HG02938 (cell line): ENCODE data around the gene HOXD9.

ENCODE experiments used
- ATAC-seq: cut with Tn5 transposase; IDR thresholded peaks from one replicate; pipeline ENCODE4 v1.9.1; 2021; ENCODE audit warnings: mild to moderate bottlenecking, moderate library complexity; ENCODE audit not compliant: unreplicated experiment

The HOXD9 gene

DNA sequence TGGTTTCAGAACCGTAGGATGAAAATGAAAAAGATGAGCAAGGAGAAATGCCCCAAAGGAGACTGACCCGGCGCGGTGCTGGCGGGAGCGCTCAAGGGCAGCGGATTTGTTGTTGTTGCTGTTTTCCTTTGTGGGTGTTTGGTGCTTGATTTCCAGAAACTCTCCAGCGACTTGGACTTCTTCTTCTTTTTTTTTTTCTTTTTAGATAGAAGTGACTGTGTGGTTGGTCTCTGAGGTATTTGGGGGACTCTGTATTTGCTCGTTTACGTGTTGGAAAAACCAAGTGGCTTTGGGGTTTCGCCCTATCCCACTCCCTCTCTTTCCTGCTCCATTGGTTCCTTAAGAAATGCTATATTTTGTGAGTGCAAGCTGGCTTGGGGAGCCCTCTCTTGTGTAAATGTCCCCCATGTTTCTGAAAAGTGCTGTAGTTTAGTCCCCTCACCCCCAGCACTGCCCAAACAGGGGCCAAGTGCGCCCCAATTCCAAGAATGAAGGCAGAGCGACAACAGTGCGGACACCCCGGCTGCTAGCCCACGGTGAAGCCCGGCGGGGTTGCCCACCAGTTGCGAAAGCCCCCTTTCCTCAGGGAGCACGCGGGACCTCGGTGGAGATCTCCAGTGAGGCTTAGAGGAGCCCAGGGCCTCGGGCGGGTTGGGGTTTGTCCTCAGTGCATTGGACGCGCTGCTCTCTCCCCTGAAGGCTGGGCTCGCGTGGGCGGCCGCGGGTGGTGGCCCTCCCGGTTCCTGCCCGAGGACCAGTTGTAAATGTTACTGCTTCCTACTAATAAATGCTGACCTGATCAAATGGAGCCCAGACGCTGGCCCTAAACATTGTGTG, 1.8 kb downstream of the HOXD9 start:
- ATAC-seq = no peak

DNA sequence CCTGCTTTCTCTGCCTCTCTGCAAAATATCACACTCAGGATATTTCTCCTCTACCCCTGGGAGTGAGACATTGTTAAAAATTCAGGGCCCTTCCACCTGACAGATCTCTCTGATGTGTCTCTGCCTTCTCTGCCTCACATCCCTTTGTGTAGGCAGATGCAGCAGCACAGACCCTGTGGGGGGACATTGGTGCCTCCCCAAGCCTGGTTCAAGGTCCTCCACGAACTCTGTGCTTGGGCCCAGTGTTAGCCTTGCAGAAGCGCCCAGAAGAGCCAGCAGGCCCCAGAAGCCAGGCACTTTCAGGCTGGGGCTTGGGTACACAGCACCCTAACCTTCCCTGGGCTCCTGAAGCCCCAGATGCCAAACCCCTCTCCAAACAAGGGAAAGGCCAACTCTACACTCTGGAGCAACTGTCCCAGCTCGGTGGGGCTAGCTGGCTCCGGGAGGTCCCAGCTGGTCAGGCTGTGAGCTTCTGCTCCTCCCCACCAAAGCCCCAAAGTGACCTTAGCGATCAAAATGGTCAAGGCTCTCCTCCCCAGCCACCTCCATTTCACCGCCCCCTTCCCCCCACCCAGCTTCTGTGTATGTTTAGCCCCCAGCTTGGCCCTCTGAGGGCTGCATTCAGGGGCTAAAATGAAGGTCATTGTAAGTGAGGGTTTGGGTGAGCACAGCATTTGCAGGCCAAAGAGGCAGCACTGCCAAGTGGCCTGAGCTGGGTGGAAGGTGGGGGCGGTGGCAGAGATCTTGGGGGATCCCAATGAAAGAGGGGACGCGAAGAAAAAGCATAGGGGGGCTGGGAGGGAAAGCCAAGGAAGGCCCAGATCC, 2.6 kb downstream of the HOXD9 start:
- ATAC-seq = no peak

GRCh38 chr2:176125772-176126054, 3.2 kb downstream of the HOXD9 start:
- ATAC-seq = no peak

DNA sequence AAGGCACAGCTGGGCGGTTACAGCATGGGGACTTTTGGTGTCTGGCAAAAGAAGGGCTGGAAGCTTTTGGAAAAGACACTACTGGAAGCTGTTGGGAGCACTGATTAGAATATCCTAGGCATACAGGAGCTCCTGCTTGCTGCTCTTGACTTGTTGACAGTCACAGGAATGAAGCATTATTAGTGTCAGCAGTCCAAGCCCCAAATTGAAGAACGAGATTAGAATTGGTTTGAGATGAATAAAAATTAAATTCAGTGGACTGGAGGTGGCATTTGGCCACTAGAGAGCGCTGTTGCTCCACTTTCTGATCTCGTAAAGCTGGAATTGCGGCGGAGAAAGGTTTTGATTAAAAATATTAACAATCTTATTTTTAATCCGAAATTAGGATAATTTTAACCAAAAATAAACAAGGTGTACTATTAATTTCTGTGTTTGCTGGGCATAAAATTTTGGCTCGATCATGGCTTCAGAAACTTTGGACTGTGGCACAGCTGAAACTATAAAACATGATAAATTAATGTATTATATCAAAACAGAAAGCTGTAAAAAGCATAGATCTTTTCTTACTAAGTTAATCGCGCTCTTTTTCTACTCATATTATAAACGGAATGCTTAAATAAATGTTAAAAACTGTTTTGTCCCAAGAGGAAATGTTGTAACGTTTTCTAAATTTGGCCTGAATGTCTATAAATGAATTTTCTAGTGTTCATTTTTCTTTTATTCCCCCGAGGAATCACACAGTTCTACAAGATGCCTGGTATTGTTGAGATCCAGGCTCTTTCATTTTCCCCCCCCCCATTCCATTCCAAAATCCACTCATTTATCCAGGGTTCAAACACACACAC, 4.6 kb downstream of the HOXD9 start:
- no peak for ATAC-seq

- ATAC-seq = no peak
These were observed 5.2 kb downstream of the HOXD9 start for GRCh38 chr2:176127774-176128072.

DNA sequence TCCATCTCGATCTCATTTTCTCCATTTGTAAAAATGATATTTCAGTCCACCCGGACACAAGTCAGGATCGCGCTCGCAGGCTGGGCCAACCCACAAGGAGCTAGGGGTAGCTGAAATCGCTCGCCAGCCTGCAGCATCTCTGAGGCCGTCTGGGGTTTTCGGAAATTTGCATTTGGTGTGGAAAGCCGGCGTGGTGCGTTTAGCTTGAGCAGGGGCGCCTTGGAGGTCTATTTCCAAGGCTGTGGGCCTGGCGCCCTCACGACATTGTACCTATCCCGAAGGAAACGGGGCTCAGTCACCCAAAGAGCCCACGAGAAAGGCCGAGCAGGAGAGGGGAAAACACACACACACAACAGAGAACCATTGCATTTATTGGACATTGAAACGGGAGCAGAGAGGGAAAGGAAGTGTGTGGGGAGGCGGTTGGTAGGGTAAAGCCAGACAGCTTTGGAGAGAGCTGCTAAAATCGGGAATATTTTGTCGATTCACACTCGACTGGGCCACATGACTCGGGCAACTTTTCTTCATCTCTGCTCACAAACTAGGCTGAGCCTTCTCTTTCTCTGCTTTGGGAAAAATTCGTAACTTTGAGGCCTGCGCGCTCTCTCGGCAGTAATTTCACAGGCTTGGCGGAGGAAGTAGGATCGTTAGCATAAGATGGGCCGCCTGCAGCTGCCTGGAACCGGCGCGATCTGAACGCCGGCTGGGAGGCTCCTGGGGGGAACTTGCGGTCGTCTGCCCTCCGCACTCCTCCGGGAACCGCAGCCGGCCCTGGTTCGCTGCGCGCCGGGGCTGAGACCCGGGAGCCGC, 5.9 kb downstream of the HOXD9 start:
- no peak for ATAC-seq

- ATAC-seq = no peak
These were observed 6.7 kb downstream of the HOXD9 start, which contains the start of gene HOXD8 for GRCh38 chr2:176128982-176129796. HOXD8 (plus strand) TSS chr2:176129705; CDS start chr2:176130367, 662 bp downstream.

GRCh38 chr2:176129813-176130146, 7.3 kb downstream of the HOXD9 start:
- no peak for ATAC-seq

- no peak for ATAC-seq
These were observed 7.8 kb downstream of the HOXD9 start for GRCh38 chr2:176130147-176130956.

- no peak for ATAC-seq
These were observed 8.7 kb downstream of the HOXD9 start for GRCh38 chr2:176130957-176131847.

DNA sequence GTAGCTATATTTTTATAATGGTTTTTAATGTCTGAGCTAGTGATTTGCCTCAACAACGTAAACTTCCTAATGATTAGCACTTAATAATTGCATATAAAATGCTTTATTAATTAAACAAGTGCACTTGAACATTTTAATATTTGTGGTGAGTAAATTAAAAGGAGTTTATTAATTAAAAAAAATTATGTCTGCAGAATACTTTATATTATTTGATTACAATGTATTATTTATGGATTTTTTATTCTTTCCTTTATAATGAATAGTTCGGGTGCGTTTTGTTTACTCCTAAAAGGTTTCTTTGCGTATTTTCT, 9.3 kb downstream of the HOXD9 start:
- ATAC-seq = no peak

GRCh38 chr2:176132205-176133171, 10.0 kb downstream of the HOXD9 start:
- ATAC-seq = no peak

- no peak for ATAC-seq
These were observed 10.9 kb downstream of the HOXD9 start for GRCh38 chr2:176133389-176133788.

- no peak for ATAC-seq
These were observed 11.5 kb downstream of the HOXD9 start for GRCh38 chr2:176134035-176134434.

- no peak for ATAC-seq
These were observed 12.5 kb downstream of the HOXD9 start for GRCh38 chr2:176135035-176135440.

DNA sequence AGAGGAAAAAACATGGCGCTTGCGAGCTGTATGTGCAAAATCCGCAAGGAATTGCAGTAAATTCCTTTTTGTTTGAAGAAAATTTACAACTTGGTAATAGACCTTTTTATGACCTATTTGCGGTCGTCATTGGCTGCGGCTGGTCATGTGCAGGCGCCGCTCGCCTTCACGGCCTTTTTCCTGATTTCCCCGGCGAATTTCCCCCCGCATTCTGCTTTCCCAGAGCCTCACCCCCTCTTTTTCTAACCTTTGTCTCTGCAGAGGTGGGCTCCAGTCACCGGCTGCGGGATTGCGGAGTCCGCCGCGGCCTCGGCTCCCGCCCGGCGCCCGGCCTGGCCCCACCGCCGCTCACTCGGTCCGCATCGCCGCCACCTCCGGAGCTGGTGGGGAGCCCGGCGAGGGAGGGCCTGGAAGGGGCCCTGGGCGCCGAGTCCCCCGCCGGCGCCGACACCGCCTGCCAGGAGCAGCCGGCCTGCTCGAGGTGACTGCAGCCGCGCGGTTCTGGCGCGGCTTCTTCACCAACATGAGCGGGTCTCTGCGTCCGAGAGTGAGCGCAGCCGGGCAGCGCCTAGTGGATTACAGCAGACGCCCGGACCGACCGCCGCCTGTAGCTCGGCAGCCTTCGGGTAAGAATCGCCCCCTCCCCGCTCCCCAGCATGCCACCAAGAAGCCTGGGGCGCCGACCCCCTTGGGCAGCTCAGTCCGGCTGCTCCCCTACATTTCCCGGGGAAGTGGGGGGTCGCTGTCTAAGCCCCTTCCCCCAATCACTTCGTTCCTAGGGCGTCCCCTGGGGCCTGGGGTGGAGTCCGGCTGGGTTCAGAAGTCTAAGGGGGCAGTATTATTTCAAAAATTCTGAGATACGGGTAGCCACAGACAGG, 14.1 kb downstream of the HOXD9 start:
- no peak for ATAC-seq
